CD4-positive, alpha-beta T cell treated with Interferon gamma for 1 hour (primary cell): ENCODE results near the gene FSCN2.

Source experiments
- DNase-seq: peaks from one replicate; pipeline ENCODE4 v3.0.0-alpha.2; 2020

The FSCN2 gene

GRCh38 chr17:81513753-81514488 lies 14.3 kb upstream of the FSCN2 start:
- DNase-seq: no peak

GRCh38 chr17:81514489-81514738 lies 13.8 kb upstream of the FSCN2 start:
- no peak for DNase-seq

- peak; percentile 72 for DNase-seq
Observed at GRCh38 chr17:81514739-81515529, 13.2 kb upstream of the FSCN2 start.

- no peak for DNase-seq
Observed at GRCh38 chr17:81515530-81516041, 12.6 kb upstream of the FSCN2 start.

GRCh38 chr17:81516439-81516838 lies 11.7 kb upstream of the FSCN2 start:
- DNase-seq: no peak

- DNase-seq: no peak
Observed at GRCh38 chr17:81517009-81517338, 11.2 kb upstream of the FSCN2 start.

GRCh38 chr17:81517339-81518112 lies 10.7 kb upstream of the FSCN2 start:
- peak; percentile 66 for DNase-seq

- DNase-seq: no peak
Observed at GRCh38 chr17:81518113-81518784, 9.9 kb upstream of the FSCN2 start.

- DNase-seq: peak; percentile 32
Observed at GRCh38 chr17:81518785-81519283, 9.3 kb upstream of the FSCN2 start.

GRCh38 chr17:81519284-81520020 lies 8.7 kb upstream of the FSCN2 start:
- peak; percentile 73 for DNase-seq

GRCh38 chr17:81520021-81520901 lies 7.9 kb upstream of the FSCN2 start:
- DNase-seq: no peak

GRCh38 chr17:81522491-81523401 lies 5.4 kb upstream of the FSCN2 start:
- no peak for DNase-seq

GRCh38 chr17:81523402-81524038 lies 4.7 kb upstream of the FSCN2 start:
- DNase-seq: no peak

GRCh38 chr17:81524039-81524864 lies 3.9 kb upstream of the FSCN2 start:
- DNase-seq: no peak

- DNase-seq: no peak
Observed at GRCh38 chr17:81524865-81525159, 3.4 kb upstream of the FSCN2 start.

GRCh38 chr17:81526662-81527571 lies 1.3 kb upstream of the FSCN2 start:
- no peak for DNase-seq

- no peak for DNase-seq
Observed at GRCh38 chr17:81528384-81528650, 140 bp downstream of the FSCN2 start.
